ENCODE results near the gene MS4A10. TPM values are rescaled to one million over a fixed set of nuclear protein-coding genes. Genes with fewer than 3 reads are reported as not detected.

The MS4A10 gene
- total and polyA plus RNA-seq, 2 of the 8 experiments (the other 6 are each of a cell fraction or from before 2014, with no cell fraction given) = not detected

DNA sequence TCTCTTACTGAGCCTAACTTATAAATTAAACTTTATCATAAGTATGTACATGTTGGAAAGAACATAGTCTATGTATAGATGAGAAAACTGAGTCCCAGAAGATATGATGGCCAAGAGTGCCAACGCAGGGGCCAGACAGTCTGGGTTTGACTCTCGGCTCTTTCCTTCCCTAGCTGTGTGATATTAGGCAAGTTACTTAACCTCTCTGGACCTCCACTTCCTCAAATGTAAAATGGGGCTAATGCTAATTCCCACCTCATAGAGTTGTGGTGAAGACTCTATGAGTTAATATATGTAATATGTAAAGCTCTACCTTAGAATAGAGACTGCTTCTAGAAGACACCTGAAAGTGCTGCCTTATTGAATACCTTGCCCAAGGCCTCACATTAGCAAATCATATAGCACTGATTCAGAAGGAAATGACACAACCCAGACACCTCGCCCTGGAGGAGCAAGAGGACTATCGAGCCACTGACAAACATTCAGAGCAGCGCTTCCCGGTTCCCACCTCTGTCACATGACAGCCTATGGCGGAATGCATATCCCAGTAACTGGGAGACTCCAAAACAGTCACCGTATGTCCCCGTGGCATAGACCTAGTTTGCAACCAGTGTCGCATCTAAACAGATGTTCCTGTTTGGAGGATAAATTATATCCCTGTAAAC is 45.5 kb downstream of the MS4A10 start (continued):
- TF ChIP-seq, protein P1, sequence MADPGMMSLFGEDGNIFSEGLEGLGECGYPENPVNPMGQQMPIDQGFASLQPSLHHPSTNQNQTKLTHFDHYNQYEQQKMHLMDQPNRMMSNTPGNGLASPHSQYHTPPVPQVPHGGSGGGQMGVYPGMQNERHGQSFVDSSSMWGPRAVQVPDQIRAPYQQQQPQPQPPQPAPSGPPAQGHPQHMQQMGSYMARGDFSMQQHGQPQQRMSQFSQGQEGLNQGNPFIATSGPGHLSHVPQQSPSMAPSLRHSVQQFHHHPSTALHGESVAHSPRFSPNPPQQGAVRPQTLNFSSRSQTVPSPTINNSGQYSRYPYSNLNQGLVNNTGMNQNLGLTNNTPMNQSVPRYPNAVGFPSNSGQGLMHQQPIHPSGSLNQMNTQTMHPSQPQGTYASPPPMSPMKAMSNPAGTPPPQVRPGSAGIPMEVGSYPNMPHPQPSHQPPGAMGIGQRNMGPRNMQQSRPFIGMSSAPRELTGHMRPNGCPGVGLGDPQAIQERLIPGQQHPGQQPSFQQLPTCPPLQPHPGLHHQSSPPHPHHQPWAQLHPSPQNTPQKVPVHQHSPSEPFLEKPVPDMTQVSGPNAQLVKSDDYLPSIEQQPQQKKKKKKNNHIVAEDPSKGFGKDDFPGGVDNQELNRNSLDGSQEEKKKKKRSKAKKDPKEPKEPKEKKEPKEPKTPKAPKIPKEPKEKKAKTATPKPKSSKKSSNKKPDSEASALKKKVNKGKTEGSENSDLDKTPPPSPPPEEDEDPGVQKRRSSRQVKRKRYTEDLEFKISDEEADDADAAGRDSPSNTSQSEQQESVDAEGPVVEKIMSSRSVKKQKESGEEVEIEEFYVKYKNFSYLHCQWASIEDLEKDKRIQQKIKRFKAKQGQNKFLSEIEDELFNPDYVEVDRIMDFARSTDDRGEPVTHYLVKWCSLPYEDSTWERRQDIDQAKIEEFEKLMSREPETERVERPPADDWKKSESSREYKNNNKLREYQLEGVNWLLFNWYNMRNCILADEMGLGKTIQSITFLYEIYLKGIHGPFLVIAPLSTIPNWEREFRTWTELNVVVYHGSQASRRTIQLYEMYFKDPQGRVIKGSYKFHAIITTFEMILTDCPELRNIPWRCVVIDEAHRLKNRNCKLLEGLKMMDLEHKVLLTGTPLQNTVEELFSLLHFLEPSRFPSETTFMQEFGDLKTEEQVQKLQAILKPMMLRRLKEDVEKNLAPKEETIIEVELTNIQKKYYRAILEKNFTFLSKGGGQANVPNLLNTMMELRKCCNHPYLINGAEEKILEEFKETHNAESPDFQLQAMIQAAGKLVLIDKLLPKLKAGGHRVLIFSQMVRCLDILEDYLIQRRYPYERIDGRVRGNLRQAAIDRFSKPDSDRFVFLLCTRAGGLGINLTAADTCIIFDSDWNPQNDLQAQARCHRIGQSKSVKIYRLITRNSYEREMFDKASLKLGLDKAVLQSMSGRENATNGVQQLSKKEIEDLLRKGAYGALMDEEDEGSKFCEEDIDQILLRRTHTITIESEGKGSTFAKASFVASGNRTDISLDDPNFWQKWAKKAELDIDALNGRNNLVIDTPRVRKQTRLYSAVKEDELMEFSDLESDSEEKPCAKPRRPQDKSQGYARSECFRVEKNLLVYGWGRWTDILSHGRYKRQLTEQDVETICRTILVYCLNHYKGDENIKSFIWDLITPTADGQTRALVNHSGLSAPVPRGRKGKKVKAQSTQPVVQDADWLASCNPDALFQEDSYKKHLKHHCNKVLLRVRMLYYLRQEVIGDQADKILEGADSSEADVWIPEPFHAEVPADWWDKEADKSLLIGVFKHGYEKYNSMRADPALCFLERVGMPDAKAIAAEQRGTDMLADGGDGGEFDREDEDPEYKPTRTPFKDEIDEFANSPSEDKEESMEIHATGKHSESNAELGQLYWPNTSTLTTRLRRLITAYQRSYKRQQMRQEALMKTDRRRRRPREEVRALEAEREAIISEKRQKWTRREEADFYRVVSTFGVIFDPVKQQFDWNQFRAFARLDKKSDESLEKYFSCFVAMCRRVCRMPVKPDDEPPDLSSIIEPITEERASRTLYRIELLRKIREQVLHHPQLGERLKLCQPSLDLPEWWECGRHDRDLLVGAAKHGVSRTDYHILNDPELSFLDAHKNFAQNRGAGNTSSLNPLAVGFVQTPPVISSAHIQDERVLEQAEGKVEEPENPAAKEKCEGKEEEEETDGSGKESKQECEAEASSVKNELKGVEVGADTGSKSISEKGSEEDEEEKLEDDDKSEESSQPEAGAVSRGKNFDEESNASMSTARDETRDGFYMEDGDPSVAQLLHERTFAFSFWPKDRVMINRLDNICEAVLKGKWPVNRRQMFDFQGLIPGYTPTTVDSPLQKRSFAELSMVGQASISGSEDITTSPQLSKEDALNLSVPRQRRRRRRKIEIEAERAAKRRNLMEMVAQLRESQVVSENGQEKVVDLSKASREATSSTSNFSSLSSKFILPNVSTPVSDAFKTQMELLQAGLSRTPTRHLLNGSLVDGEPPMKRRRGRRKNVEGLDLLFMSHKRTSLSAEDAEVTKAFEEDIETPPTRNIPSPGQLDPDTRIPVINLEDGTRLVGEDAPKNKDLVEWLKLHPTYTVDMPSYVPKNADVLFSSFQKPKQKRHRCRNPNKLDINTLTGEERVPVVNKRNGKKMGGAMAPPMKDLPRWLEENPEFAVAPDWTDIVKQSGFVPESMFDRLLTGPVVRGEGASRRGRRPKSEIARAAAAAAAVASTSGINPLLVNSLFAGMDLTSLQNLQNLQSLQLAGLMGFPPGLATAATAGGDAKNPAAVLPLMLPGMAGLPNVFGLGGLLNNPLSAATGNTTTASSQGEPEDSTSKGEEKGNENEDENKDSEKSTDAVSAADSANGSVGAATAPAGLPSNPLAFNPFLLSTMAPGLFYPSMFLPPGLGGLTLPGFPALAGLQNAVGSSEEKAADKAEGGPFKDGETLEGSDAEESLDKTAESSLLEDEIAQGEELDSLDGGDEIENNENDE (IDR thresholded peaks at IDR 0.05; ENCODE audit: insufficient replicate concordance, low read length) = no peak
- TF ChIP-seq TBP (IDR thresholded peaks at IDR 0.05; ENCODE audit: low read depth, low read length) (no peak), EP300 (IDR thresholded peaks at IDR 0.05; ENCODE audit: borderline replicate concordance in 1 of 2, low read depth in 2 of 2, low read length in 2 of 2) (no peak), EGR1 (IDR thresholded peaks at IDR 0.05; ENCODE audit: borderline replicate concordance, low read depth, low read length) (no peak), POLR2A (IDR thresholded peaks at IDR 0.05; ENCODE audit: control extremely low read depth in 1 of 2, low read depth in 2 of 2, low read length in 2 of 2) (no peak), RXRA (IDR thresholded peaks at IDR 0.05; ENCODE audit: insufficient read depth, low read depth, low read length) (no peak), HDAC2 (IDR thresholded peaks at IDR 0.05; ENCODE audit: borderline replicate concordance in 1 of 2, low read depth in 2 of 2, low read length in 2 of 2) (no peak), TEAD4 (IDR thresholded peaks at IDR 0.05; ENCODE audit: low read depth, low read length) (no peak)

All from H1 (cell line).